GM19099 (cell line): ENCODE measurements around the gene BMF.

Source experiments
- POLR2A ChIP-seq: IDR thresholded peaks from 3 replicates; pipeline ENCODE4 v1.6.1; 2011; ENCODE audit warnings: low read depth; ENCODE audit not compliant: insufficient read length; ENCODE audit errors: extremely low read depth

BMF gene

DNA sequence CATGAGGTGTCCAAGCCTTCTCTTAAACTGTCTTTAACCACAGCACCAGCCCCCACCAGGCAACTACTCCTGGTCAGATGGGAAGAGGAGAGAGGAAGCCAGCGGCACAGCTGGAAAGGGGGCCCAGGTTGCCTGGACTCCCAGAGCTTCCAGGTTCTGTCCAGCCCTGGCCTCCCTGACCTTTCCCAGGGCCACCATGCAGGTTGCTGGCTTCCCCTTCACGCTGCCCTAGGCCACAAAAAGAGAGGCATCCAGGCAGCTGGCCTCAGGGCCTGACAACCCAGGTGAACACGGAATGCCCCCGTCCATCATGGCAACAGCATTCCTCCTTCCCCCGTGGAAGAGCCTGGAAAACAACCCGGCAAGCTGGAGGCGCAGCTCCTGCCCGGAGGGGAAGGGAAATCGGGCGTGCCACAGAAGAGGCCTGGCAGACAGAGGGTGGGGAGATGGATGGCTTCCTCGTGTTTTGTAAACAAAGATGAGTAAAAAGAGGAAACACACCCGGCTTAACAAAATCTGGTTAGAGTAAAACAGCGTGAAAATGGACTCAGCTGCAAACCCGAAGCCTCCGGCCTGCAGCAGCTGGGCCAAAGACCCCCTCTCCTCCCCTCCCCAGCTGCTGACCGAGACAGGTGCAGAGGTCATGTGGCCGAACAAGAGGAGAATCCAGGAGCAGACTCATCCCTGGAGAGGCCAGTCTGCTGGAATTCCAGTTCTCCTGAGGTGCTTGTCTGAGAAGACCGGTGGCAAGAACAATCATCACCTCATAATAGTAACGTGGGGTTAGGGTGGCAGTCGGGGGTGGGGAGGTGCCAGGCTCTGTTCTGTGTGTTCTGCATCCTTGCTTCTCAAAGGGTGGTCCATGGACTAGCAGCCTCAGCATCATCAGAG is 15.5 kb downstream of the BMF start:
- no peak for TF ChIP-seq POLR2A

DNA sequence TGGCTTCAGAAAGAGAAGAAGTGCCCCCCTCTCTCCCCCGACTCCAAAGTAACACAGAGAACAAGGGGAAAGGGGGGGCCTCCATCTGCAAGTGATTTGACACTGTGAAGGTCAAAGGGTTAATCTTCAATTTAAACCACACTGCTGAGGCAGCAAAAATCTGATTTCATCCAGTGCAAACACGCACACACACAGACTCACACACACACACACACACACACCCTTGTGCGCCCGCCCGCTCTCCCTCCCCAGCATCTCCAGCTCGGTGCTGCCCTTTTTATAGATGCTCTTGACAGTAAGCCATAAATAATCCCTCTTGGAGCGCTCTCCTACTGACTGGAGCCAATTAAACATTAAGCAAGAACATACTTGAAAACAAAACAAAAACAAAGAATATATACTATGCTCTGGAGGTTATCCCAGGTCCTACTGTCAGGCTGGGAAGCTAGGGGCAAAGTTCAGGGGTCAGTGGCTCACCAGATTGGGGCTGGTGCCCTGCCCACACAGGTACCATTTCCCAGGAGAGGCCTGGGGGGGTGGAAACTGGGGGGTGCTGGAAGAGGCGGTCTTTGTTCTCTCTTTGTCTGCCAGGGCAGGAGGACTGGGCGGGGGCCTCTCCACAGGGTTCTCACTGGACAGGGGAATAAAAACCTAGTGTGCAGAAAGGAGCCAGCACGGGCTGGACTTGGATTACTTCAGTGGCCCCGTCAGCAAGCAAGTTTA is 16.3 kb downstream of the BMF start:
- no peak for TF ChIP-seq POLR2A

DNA sequence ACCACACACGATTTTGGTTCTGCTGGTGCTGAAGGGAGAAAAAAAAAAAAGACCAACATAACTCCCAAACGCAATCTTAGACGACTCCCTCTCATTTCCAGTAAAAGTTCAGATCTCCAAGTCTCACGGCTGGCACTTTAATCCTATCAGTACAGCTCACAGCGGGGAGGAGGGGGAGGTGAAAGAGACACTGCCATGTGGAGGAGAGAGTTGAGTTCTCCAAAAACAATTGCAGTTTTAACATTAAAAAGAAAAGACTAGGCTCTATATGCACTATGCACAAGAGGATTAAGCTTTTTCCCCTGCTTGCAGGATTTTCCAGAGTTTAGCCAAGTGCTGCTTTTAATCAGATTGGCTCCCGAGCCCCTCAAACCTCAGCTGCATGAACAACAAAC is 16.8 kb downstream of the BMF start:
- no peak for TF ChIP-seq POLR2A

DNA sequence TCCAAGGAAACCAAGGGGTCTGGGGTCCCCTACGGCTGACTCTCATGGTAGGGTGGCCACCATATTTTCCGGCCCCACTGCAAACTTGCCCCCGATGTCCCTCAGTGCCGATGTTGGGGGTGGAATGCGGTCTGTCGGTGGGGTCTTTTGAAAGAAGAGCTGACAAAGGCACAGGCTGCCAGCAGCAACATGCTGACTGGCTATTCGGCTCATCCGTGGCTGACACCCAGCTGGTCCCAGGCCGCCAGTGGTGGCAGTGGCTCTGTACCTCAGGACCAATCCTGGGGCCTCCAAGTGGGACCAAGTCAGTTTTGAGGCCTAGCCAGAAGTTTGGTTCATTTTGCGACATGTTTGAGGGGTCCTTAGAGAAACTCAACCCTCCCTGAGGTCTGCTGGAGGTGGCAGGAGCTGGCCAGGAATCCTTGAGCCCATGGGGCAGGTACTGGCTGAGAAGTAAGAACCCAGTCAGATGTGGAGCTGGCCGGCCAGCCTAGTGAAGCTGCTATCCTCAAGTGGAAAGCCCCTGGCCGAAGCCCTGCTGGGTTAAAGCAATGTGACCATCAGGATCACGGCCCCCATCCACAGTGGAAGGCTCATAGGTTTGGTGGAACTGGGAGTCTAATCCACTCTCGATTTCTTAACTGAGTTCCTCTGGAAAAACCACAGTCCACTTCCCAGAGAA is 17.8 kb downstream of the BMF start:
- TF ChIP-seq POLR2A = no peak

DNA sequence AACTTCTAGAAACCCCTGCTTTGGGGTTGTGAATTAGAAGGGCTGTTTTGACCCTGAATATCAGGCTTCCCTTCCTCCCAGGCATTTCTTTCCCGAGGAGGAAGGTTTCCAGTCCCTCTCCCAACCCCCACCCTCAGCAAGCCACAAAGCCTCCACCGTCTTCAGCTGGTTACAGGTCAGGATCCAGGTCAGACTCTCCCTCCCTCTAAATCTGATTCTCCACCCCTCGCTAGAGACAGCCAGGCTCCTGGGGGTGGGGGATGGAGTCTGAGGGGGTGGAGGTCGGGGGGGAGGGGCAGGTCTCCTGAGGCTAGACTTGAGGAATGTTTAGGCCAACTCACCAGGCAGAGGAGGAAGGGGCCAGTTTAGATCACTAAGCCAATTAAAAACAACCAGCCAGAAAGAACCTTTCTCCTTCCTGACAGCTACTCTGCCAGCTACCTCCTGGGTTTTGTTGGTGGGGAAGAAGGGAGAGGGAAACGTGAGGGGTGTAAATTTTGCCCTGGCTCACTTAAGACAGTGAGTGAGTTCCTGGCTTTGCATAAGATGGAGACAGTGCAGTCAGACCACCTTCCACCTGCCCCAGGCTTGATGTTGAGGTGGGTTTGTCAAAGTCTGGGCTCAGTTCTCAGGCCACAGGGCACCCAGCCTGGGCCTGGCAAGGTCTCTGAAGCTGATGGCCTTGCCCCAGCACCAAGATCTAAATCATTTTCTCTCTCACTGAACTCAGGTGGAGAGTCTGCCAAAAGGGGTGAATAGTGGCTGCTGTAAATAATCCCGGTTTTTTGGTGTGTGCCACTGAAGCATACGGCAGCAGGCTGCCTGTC is 19.5 kb downstream of the BMF start:
- TF ChIP-seq POLR2A = no peak

DNA sequence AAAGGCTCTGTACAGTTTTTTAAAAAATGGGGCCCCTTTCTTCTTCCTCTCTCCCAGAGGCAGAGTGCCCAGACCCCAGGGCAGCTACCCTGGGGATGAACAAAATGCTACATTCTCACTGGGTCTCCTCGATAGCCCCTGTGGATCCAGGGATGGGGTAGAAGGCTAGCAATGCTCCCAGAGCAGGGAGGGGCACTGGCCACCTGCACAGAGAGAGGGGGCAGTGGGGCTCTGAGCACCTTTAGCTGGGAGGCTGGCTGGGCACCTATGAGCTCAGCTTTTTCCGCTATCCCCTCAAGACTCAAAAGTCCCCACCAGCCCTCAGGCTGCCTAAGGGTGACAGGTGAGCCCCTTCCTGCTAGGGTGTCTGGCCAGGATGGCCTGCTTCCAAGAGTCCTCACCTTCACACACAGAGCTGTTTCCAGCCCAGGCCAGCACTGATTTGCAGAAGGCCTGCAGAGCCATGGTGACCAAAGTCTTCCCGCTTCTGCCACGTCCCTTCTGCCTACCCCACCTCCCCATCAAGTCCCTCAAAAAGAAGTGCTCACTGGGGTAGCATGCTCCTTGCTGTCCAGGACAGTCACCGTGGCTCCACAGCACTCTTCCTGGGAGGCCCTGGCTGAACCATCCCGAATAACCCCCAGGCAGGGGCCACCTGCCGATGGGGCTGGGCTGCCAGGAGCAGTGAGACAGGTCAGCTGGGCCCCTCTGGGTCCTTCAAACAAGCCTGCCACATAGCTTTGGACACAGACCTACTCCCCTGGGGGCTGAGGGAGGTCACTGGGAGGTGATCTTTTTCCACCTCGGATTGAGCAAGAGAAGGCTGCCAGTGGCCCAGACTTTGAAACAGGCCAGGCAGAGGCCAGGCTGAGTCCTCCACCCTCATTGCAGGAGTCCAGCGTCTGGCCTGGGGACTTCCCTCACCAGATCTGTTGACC is 20.4 kb downstream of the BMF start:
- TF ChIP-seq POLR2A = no peak

DNA sequence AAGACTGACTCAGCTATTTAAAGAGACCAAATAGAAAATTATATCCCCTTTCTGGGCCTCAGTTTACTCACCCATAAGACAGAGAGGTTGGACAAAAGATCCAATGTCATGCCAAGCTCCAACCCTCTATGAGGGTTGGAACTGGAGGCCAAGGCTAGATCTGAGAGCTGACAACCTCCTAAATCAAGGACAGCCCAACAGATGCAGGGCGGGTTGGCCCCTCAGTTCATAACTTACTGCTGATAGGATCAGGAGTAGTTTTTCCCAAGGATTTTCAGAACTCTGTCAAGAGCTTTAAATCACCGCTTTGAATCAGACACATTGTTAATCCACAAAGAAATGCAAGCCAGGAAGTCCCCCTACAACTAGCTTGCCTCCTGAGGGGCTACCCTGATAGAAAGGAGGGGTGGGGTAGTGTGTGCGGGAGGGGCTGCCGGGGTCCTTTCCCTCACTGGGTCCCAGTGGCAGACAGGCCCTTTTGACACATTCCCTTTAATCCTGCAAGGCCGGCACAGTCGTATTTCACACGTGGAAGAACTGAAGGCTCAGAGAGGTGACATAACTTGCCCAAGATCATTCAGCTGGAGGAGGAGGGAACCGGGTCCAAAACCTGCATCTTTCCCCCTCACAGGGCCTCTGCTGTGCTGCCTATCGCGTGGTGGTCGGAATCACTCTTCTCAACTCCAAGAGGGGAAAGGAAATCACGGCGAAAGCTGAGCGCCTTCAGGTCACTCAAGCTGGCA is 21.4 kb downstream of the BMF start:
- TF ChIP-seq POLR2A = no peak

DNA sequence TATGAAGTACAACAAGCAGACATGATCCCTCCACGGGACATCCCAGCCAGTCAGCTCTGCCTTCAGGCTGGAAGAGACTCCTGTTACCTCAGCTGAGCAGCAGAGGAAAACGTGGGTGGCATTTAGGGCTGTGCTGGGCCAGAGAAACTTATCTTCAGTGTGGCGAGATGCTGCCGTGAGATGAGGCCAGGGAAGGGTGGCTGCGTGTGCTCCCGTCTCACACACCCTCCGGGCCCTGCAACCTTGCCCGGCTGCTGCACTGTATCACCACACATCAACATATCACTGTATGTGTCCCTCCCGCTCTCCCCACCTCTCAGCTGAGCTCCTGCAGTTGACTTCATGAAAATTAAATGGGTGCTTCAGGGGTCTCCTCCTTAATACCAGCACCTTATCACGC is 23.4 kb downstream of the BMF start:
- TF ChIP-seq POLR2A = no peak

DNA sequence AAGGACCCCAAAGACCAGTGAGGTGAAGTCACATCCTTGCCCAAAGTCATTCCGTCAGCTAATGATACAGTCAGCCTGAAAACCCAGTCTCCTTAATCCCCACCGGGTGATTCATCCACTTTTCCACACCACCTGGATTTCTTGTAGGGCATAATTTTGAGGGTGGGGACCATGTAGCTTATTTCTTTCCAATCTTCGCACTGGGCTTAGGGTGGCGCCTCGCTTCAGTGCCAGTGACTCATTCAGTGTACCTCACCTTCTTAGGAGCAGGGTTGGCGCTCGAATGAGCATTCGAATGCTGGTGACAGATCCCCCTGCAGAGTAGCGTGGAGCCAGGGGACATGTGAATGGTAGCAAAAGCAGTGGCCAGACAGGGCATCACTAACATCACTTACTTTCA is 24.0 kb downstream of the BMF start:
- no peak for TF ChIP-seq POLR2A

DNA sequence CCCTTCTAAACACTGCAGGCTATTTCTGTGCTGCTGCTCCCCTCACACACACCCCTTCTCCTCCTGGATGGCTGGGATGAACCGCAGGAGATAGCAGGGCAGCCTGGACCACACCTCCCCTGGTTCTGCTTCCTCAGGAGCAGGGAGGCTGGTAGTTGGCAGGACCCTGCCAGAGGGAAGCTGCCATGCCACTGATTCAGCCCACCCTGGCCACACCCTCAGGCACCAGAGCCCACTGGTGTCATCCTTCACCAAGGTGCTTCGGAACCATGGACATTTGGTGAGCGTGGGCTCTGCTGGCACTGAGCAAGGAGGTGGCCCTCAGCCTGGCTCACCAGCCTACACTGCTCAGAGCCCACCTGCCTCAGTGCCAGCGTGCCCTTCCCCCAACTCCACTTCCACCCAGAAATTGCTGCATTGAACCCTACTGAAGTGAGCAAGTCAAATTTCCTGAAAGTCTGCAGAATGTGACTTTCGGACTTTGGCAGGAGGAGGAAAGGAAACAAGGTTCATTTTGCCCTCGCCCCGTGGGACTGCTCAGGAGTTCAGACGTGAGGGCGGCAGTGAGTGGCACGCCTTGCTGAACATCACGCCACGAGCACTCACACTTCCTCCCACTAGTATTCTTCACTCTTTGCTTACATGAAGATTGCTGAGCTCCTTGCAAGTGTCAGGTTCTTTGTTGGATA is 26.3 kb downstream of the BMF start:
- no peak for TF ChIP-seq POLR2A

DNA sequence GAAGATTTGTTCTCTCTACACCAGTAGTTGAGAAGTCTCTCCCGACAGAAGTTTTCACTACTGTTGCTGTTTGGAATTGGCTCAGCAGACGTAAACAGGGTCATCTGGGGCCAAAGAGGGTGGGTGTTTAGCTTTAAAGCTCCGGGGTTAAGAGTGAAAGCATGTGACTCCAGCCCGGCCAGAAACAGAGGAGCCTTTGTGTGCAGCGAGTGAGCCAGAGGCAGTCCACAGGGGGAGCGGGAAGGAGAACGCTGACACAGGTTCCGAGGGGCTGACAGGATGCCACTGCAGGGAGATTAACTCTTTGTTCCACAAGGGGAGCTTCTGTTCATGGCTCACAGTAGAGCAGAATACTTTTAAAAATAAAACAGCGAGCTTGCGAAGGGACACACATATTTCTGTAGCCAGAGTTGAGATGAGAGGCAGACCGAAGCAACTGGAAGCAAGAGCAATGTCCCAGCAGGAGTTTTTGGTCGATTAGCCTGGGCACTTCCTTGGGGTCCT is 26.9 kb downstream of the BMF start:
- no peak for TF ChIP-seq POLR2A

DNA sequence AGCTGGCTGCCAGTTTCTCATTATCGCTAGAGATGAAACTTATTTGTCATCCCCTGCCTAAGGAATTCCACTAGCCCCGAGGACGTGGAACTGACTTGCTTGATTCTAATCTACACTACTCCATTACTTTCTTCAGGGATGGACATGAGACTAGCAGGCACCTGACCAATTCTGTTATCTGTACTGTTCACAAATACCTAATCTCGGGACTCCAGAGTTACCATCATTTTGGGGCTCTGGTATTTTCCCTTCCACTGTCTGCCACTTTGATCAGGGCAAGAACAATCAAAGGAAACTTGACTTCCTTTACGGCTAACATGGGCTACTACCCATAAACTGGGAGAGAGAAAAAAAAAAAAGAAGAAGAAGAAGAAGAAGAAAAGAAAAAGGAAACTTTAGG is 27.8 kb downstream of the BMF start:
- no peak for TF ChIP-seq POLR2A
